Sigmoid colon (tissue), 7 donors: ENCODE results near the gene SPTLC2. TPM values are rescaled to one million over a fixed set of nuclear protein-coding genes. Genes with fewer than 3 reads are reported as not detected.
"Not testable (repeated sequence)": the region's sequence is repeated elsewhere in the genome, so short reads cannot be mapped to it uniquely, and the experiment has no call there.

Source experiments
- DNase-seq: peaks from one replicate; pipeline ENCODE4 v3.0.0-alpha.2; 2019
- H3K27ac ChIP-seq, 4 donors: fragments of 200-600 bp; sonication (generic); one replicate each; pipeline ENCODE4 v1.5.1; 2016 to 2019; ENCODE audit warnings: mild to moderate bottlenecking in 1 of 4
- H3K27me3 ChIP-seq, 3 donors: fragments of 200-600 bp; sonication (generic); one replicate each; pipeline ENCODE4 v1.5.1; 2019; ENCODE audit warnings: mild to moderate bottlenecking in 1 of 3
- H3K36me3 ChIP-seq, 4 donors: fragments of 200-600 bp; sonication (generic); one replicate each; pipeline ENCODE4 v1.5.1; 2016 to 2019
- H3K4me1 ChIP-seq, 4 donors: fragments of 200-600 bp; sonication (generic); one replicate each; pipeline ENCODE4 v1.5.1; 2017 to 2019
- H3K4me3 ChIP-seq, 4 donors: fragments of 200-600 bp; sonication (generic); one replicate each; pipeline ENCODE4 v1.5.1; 2017 to 2019; ENCODE audit warnings: mild to moderate bottlenecking in 2 of 4, moderate library complexity in 1 of 4
- H3K9me3 ChIP-seq, 4 donors: fragments of 200-600 bp in 3 of 4; sonication (generic) in 3 of 4; one replicate each; pipeline versions ENCODE4 v1.5.1 to v1.6.1; 2013 to 2019
- CTCF ChIP-seq, 4 experiments: fragments of 450-650 bp in 3 of 4; fragments of 200-600 bp in 1 of 4; IDR thresholded peaks; one replicate each; pipeline ENCODE4 v1.5.1; 2016 to 2019; ENCODE audit warnings: antibody characterized with exemption in 4 of 4, mild to moderate bottlenecking in 3 of 4, moderate library complexity in 2 of 4
- EP300 ChIP-seq, 4 donors: sonication (generic); formaldehyde crosslinking; IDR thresholded peaks; one replicate each; pipeline ENCODE4 v1.6.1; 2017; ENCODE audit warnings: antibody characterized with exemption in 4 of 4
- POLR2A ChIP-seq, 2 donors: fragments of 450-650 bp; IDR thresholded peaks; one replicate each; pipeline ENCODE4 v1.6.1; 2016; ENCODE audit warnings: antibody characterized with exemption in 2 of 2, mild to moderate bottlenecking in 2 of 2, moderate library complexity in 2 of 2
- POLR2AphosphoS5 ChIP-seq, 4 donors: sonication (generic); formaldehyde crosslinking; IDR thresholded peaks; one replicate each; pipeline ENCODE4 v1.6.1; 2017; ENCODE audit warnings: antibody characterized with exemption in 4 of 4
- WGBS, 2 donors: extraction: QIAGEN DNeasy Blood & Tissue Kit; methylation state at CpG; one replicate each; pipeline ENCODE4 v1.1.7; 2013; 5-methylcytosine and 5-hydroxymethylcytosine counted together
- intact Hi-C: fragments of 100-400 bp; cut with DNase I; formaldehyde crosslinking; loops from one replicate; pipeline ENCODE4 v1.15.1; 2023
- polyA plus RNA-seq, 3 donors: library from polyadenylated mRNA; stranded (reverse); fragments of 200-250 nt; gene quantifications; one replicate each; pipeline ENCODE4 v1.2.3, GENCODE V29; 2013
- total RNA-seq, 4 donors: library from RNA; depleted of rRNA; stranded (reverse); fragments of >200 nt; gene quantifications; one replicate each; pipeline ENCODE4 v1.1.0, GENCODE V29; 2016
- donor health status: healthy with polysubstance abuse.
- donor health status: Bipolar disorder and iron deficiency.
- donor health status: healthy.

The SPTLC2 gene
- total and polyA plus RNA-seq, 7 donors = 2.8 to 27.6 (median 14.6) TPM

- no peaks in the 10 kb centered on the region for H3K27me3 ChIP-seq
- peak overlapping the region; percentile 54 to 72 (median 57) for H3K27ac ChIP-seq
- no peak overlapping the region for H3K4me3 ChIP-seq
- no peak for DNase-seq
- peaks cover 0 to 8% (median 3%) of the 10 kb centered on the region in 4 donors for H3K36me3 ChIP-seq
- H3K4me1 ChIP-seq = peaks cover 0 to 31% (median 22%) of the 10 kb centered on the region in 4 donors
- 56 to 74% methylated on average over 5 of the region's 5 CpGs for WGBS, 2 donors
- intact Hi-C loops = no loop called here
- TF ChIP-seq EP300 (IDR thresholded peaks at IDR 0.05) (no peak), POLR2A (IDR thresholded peaks at IDR 0.05) (no peak), CTCF (IDR thresholded peaks at IDR 0.05) (no peak), POLR2AphosphoS5 (IDR thresholded peaks at IDR 0.05) (no peak)
- H3K9me3 ChIP-seq = no peaks in the 10 kb centered on the region
Measured at GRCh38 chr14:77543240-77543551, 73.2 kb downstream of the SPTLC2 start.

GRCh38 chr14:77542421-77543239 lies 73.8 kb downstream of the SPTLC2 start:
- Histone ChIP-seq H3K4me3 (no peak overlapping the region), H3K9me3 (no peaks in the 10 kb centered on the region), H3K27me3 (no peaks in the 10 kb centered on the region), H3K4me1 (peaks cover 0 to 31% (median 22%) of the 10 kb centered on the region in 4 donors), H3K27ac (peak overlapping the region; percentile 54 to 72 (median 57)), H3K36me3 (peaks cover 0 to 6% (median 2%) of the 10 kb centered on the region in 4 donors)
- no peak for DNase-seq
- TF ChIP-seq POLR2AphosphoS5 (IDR thresholded peaks at IDR 0.05) (no peak), EP300 (IDR thresholded peaks at IDR 0.05) (no peak), CTCF (IDR thresholded peaks at IDR 0.05) (no peak), POLR2A (IDR thresholded peaks at IDR 0.05) (no peak)
- 55 to 70% methylated on average over 11 of the region's 11 CpGs for WGBS, 2 donors
- intact Hi-C loops = no loop called here

- H3K27ac ChIP-seq = peak overlapping the region in 3 of 4 donors; percentile 55 to 72 (median 59)
Measured at GRCh38 chr14:77541905-77542304, 74.5 kb downstream of the SPTLC2 start.

GRCh38 chr14:77536951-77537350 lies 79.5 kb downstream of the SPTLC2 start:
- DNase-seq, intact Hi-C loops, H3K4me1 ChIP-seq, H3K27ac ChIP-seq, H3K9me3 ChIP-seq, H3K4me3 ChIP-seq, H3K36me3 ChIP-seq, H3K27me3 ChIP-seq: not testable (repeated sequence)
- WGBS, 2 donors = 92 to 93% methylated on average over 5 of the region's 5 CpGs

More at GRCh38 chr14:77541905-77542304, 74.5 kb downstream of the SPTLC2 start:
- H3K4me3 ChIP-seq = no peak overlapping the region
- peaks cover 0 to 31% (median 22%) of the 10 kb centered on the region in 4 donors for H3K4me1 ChIP-seq
- intact Hi-C loops = no loop called here
- peaks cover 0 to 6% (median 1%) of the 10 kb centered on the region in 4 donors for H3K36me3 ChIP-seq
- no peak for DNase-seq
- H3K9me3 ChIP-seq = no peaks in the 10 kb centered on the region
- H3K27me3 ChIP-seq = no peaks in the 10 kb centered on the region
- 72 to 93% methylated on average over 4 of the region's 4 CpGs for WGBS, 2 donors
- TF ChIP-seq POLR2A (IDR thresholded peaks at IDR 0.05) (no peak), POLR2AphosphoS5 (IDR thresholded peaks at IDR 0.05) (no peak), EP300 (IDR thresholded peaks at IDR 0.05) (no peak), CTCF (IDR thresholded peaks at IDR 0.05) (no peak)

- Histone ChIP-seq H3K27ac (no peak overlapping the region), H3K9me3 (no peaks in the 10 kb centered on the region), H3K4me1 (peaks cover 0 to 8% (median 2%) of the 10 kb centered on the region in 4 donors), H3K4me3 (no peak overlapping the region), H3K36me3 (no peaks in the 10 kb centered on the region), H3K27me3 (no peaks in the 10 kb centered on the region)
- TF ChIP-seq POLR2A (IDR thresholded peaks at IDR 0.05) (no peak), EP300 (IDR thresholded peaks at IDR 0.05) (no peak), CTCF (IDR thresholded peaks at IDR 0.05) (no peak), POLR2AphosphoS5 (IDR thresholded peaks at IDR 0.05) (no peak)
- intact Hi-C loops = no loop called here
- DNase-seq = no peak
Measured at GRCh38 chr14:77531071-77531470, 85.4 kb downstream of the SPTLC2 start.
